ENCODE measurements around the gene TMEM255B. TPM values are rescaled to one million over a fixed set of nuclear protein-coding genes. Genes with fewer than 3 reads are reported as not detected.
"Not testable (repeated sequence)": the region's sequence is repeated elsewhere in the genome, so short reads cannot be mapped to it uniquely, and the experiment has no call there.

Gene TMEM255B
- total RNA-seq, 1 donor from 2014 or later: 2.2 TPM

GRCh38 chr13:113740661-113741060 lies 18.4 kb upstream of the TMEM255B start:
- H3K36me3 Mint-ChIP-seq (ENCODE audit: low read depth): no peaks in the 10 kb centered on the region
- peaks cover 14% of the 10 kb centered on the region for H3K27me3 Mint-ChIP-seq (ENCODE audit: insufficient read depth)
- no peak overlapping the region for H3K4me3 Mint-ChIP-seq
- no peak overlapping the region for H3K27ac Mint-ChIP-seq
- intact Hi-C loops (cut with micrococcal nuclease): no loop called here
- no peak for DNase-seq (ENCODE audit: low spot score)
- H3K4me1 Mint-ChIP-seq (ENCODE audit: low read depth): peaks cover 13% of the 10 kb centered on the region
- no peaks in the 10 kb centered on the region for H3K9me3 Mint-ChIP-seq

- Mint-ChIP-seq H3K9me3 (no peaks in the 10 kb centered on the region), H3K4me1 (ENCODE audit: low read depth) (peaks cover 13% of the 10 kb centered on the region), H3K27me3 (ENCODE audit: insufficient read depth) (peaks cover 14% of the 10 kb centered on the region), H3K4me3 (peak overlapping the region; percentile 39), H3K27ac (no peak overlapping the region), H3K36me3 (ENCODE audit: low read depth) (no peaks in the 10 kb centered on the region)
- no peak for DNase-seq (ENCODE audit: low spot score)
- intact Hi-C loops (cut with micrococcal nuclease): no loop called here
Observed at GRCh38 chr13:113741191-113741668, 17.8 kb upstream of the TMEM255B start.

DNA sequence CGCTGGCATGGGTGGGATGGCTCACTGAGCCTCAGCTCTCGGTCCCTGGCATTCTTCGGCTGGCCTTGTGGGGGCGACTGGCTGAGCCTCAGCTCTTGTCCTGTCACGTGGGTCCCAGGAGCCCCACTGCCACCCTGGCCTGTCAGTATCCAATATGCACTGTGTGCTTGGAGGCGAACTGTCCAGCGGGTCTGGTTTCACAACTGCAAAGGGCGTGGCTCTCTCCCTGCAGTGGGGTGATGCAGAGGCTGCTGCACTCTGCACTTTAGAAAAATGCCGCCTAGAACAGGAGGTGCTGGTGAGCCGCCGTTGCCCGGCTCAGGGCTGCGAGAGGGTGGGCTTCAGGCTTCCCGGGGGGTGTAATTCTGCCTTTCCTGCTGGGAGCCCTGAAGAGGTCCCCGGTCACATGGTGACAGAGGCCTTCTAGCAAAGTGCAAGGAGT lies 17.0 kb upstream of the TMEM255B start:
- Mint-ChIP-seq H3K36me3 (ENCODE audit: low read depth) (no peaks in the 10 kb centered on the region), H3K27ac (no peak overlapping the region), H3K9me3 (no peaks in the 10 kb centered on the region), H3K27me3 (ENCODE audit: insufficient read depth) (peaks cover 14% of the 10 kb centered on the region), H3K4me3 (no peak overlapping the region), H3K4me1 (ENCODE audit: low read depth) (peaks cover 13% of the 10 kb centered on the region)
- DNase-seq (ENCODE audit: low spot score): no peak
- intact Hi-C loops (cut with micrococcal nuclease): no loop called here

- no peak overlapping the region for H3K27ac Mint-ChIP-seq
- peaks cover 14% of the 10 kb centered on the region for H3K27me3 Mint-ChIP-seq (ENCODE audit: insufficient read depth)
- H3K4me3 Mint-ChIP-seq: no peak overlapping the region
- H3K36me3 Mint-ChIP-seq (ENCODE audit: low read depth): no peaks in the 10 kb centered on the region
- peaks cover 13% of the 10 kb centered on the region for H3K4me1 Mint-ChIP-seq (ENCODE audit: low read depth)
- intact Hi-C loops (cut with micrococcal nuclease): no loop called here
- no peaks in the 10 kb centered on the region for H3K9me3 Mint-ChIP-seq
- DNase-seq (ENCODE audit: low spot score): no peak
Observed at GRCh38 chr13:113742445-113743120, 16.4 kb upstream of the TMEM255B start.

DNA sequence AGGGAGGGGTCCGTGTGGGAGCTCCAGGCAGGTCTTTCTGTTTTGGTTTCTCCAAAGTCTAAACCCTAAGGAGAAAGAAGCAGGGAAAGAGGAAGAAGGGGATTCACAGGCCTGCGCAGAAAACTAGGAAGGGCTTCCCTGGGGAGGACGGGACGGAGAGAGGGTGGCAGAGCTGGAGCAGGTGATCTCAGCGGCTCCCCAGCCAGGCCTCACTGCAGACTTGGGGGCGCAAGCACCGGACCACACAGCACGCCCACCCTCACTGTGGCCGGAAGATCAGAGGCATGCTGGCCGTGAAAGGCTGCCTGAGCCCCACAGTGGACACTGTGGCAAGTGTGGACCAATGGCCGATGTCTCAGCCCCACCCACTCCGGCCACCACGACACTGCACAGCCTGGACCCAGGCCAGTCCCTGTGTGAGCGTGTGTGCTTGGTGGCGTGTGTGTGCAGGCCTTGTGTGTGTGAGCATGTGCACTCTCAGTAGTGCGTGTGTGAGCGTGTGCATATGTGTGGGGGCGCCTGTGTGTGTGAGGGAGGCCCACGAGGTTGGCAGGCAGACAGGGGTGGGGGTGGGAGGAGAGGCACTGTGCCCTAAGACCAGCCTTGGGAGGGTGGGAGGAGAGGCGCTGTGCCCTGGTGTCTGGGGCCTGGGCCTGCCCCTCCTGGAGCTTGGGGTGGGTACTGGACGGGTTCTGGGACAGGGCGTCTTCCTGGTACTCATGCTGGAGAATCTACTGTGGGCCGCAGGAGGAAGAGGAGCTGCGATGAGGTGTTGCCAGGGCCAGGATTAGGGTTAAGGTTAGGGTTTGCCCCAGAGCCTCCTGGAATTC lies 15.4 kb upstream of the TMEM255B start:
- Mint-ChIP-seq H3K4me3 (no peak overlapping the region), H3K27me3 (ENCODE audit: insufficient read depth) (peaks cover 10% of the 10 kb centered on the region)

GRCh38 chr13:113744197-113745000 lies 14.6 kb upstream of the TMEM255B start:
- peaks cover 13% of the 10 kb centered on the region for H3K4me1 Mint-ChIP-seq (ENCODE audit: low read depth)
- intact Hi-C loops (cut with micrococcal nuclease): no loop called here
- peaks cover 10% of the 10 kb centered on the region for H3K27me3 Mint-ChIP-seq (ENCODE audit: insufficient read depth)
- H3K36me3 Mint-ChIP-seq (ENCODE audit: low read depth): no peaks in the 10 kb centered on the region
- no peak overlapping the region for H3K4me3 Mint-ChIP-seq
- no peak overlapping the region for H3K27ac Mint-ChIP-seq
- no peak for DNase-seq (ENCODE audit: low spot score)
- no peaks in the 10 kb centered on the region for H3K9me3 Mint-ChIP-seq

More for the DNA sequence above, 15.4 kb upstream of the TMEM255B start:
- H3K9me3 Mint-ChIP-seq: no peaks in the 10 kb centered on the region
- DNase-seq (ENCODE audit: low spot score): no peak
- H3K4me1 Mint-ChIP-seq (ENCODE audit: low read depth): peaks cover 13% of the 10 kb centered on the region
- no peak overlapping the region for H3K27ac Mint-ChIP-seq
- intact Hi-C loops (cut with micrococcal nuclease): no loop called here
- H3K36me3 Mint-ChIP-seq (ENCODE audit: low read depth): no peaks in the 10 kb centered on the region

- peaks cover 13% of the 10 kb centered on the region for H3K4me1 Mint-ChIP-seq (ENCODE audit: low read depth)
- no peak overlapping the region for H3K27ac Mint-ChIP-seq
- H3K36me3 Mint-ChIP-seq (ENCODE audit: low read depth): no peaks in the 10 kb centered on the region
- H3K27me3 Mint-ChIP-seq (ENCODE audit: insufficient read depth): peaks cover 10% of the 10 kb centered on the region
- H3K4me3 Mint-ChIP-seq: no peak overlapping the region
- intact Hi-C loops (cut with micrococcal nuclease): no loop called here
- no peaks in the 10 kb centered on the region for H3K9me3 Mint-ChIP-seq
- no peak for DNase-seq (ENCODE audit: low spot score)
Observed at GRCh38 chr13:113745059-113745458, 14.0 kb upstream of the TMEM255B start.

DNA sequence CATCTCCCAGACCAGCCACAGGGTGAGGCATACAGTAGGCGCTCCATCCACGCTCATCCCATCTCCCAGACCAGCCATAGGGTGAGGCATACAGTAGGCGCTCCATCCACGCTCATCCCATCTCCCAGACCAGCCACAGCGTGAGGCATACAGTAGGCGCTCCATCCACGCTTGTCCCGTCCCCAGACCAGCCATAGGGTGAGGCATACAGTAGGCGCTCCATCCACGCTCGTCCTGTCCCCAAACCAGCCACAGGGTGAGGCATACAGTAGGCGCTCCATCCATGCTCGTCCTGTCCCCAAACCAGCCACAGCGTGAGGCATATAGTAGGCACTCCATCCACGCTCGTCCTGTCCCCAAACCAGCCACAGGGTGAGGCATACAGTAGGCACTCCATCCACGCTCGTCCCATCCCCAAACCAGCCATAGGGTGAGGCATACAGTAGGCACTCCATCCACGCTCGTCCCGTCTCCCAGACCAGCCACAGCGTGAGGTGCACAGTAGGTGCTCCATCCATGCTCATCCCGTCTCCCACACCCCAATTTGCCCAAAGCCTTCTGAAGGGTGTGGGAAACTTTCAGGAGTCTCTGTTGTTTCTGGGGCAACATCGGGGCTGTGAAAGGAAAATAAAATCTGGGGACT lies 13.4 kb upstream of the TMEM255B start:
- H3K9me3 Mint-ChIP-seq; H3K36me3 Mint-ChIP-seq (ENCODE audit: low read depth); DNase-seq (ENCODE audit: low spot score); H3K27me3 Mint-ChIP-seq (ENCODE audit: insufficient read depth); intact Hi-C loops (cut with micrococcal nuclease); H3K27ac Mint-ChIP-seq; H3K4me3 Mint-ChIP-seq: not testable (repeated sequence)
- H3K4me1 Mint-ChIP-seq (ENCODE audit: low read depth): peaks cover 13% of the 10 kb centered on the region

- no peak for DNase-seq (ENCODE audit: low spot score)
- H3K9me3 Mint-ChIP-seq: peaks cover 10% of the 10 kb centered on the region
- peaks cover 11% of the 10 kb centered on the region for H3K4me1 Mint-ChIP-seq (ENCODE audit: low read depth)
- intact Hi-C loops (cut with micrococcal nuclease): no loop called here
- peaks cover 4% of the 10 kb centered on the region for H3K27me3 Mint-ChIP-seq (ENCODE audit: insufficient read depth)
- H3K36me3 Mint-ChIP-seq (ENCODE audit: low read depth): no peaks in the 10 kb centered on the region
- no peak overlapping the region for H3K27ac Mint-ChIP-seq
- H3K4me3 Mint-ChIP-seq: no peak overlapping the region
Observed at GRCh38 chr13:113746143-113746525, 12.9 kb upstream of the TMEM255B start.

DNA sequence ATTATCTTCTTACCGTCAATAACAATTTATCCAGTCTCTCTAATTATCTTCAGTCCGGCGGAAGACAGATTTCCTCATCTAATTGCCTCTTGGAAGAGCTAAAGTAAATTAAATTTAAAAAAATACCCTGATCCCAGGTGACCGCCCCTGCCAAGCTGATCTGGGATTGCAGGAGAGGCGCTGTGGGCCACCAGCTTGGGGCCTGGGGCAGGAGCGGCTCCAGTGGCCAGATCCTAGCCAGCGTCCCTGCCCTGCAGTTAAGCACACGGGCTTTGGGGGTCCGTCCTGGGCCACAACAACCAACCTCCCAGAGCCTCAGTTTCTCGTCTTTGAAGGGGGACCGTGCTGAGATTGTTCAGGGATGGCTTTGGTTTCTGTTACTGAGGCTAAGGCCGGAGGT lies 12.4 kb upstream of the TMEM255B start:
- no peak for DNase-seq (ENCODE audit: low spot score)
- Mint-ChIP-seq H3K27ac (no peak overlapping the region), H3K9me3 (peaks cover 13% of the 10 kb centered on the region), H3K36me3 (ENCODE audit: low read depth) (no peaks in the 10 kb centered on the region), H3K4me1 (ENCODE audit: low read depth) (peaks cover 6% of the 10 kb centered on the region), H3K4me3 (no peak overlapping the region), H3K27me3 (ENCODE audit: insufficient read depth) (no peaks in the 10 kb centered on the region)
- intact Hi-C loops (cut with micrococcal nuclease): no loop called here

GRCh38 chr13:113747291-113747833 lies 11.7 kb upstream of the TMEM255B start:
- Mint-ChIP-seq H3K4me3 (no peak overlapping the region), H3K27me3 (ENCODE audit: insufficient read depth) (no peaks in the 10 kb centered on the region), H3K27ac (no peak overlapping the region), H3K36me3 (ENCODE audit: low read depth) (no peaks in the 10 kb centered on the region), H3K4me1 (ENCODE audit: low read depth) (no peaks in the 10 kb centered on the region), H3K9me3 (peaks cover 13% of the 10 kb centered on the region)
- intact Hi-C loops (cut with micrococcal nuclease): no loop called here
- DNase-seq (ENCODE audit: low spot score): no peak

- H3K27me3 Mint-ChIP-seq (ENCODE audit: insufficient read depth): no peaks in the 10 kb centered on the region
- H3K36me3 Mint-ChIP-seq (ENCODE audit: low read depth): no peaks in the 10 kb centered on the region
- no peak overlapping the region for H3K4me3 Mint-ChIP-seq
- no peak for DNase-seq (ENCODE audit: low spot score)
- H3K4me1 Mint-ChIP-seq (ENCODE audit: low read depth): no peaks in the 10 kb centered on the region
- no peak overlapping the region for H3K27ac Mint-ChIP-seq
- H3K9me3 Mint-ChIP-seq: peaks cover 19% of the 10 kb centered on the region
- intact Hi-C loops (cut with micrococcal nuclease): no loop called here
Observed at GRCh38 chr13:113748101-113748861, 10.7 kb upstream of the TMEM255B start.

All from activated T-helper 1 cell treated with anti-CD3 and anti-CD28 coated beads, Interleukin-12 subunit alpha, Interleukin-12 subunit beta, Interleukin-2, Interleukin-4 antibody, amounts not matched to agents 30 ng/mL and 10 ng/mL and 1 ng/mL, durations not matched to agents 14 hours and 24 hours and 36 hours (primary cell).